Mesenchymal stem cell (in vitro differentiated cells and primary cell): ENCODE measurements around the gene BUD13.

Source experiments
- DNase-seq: peaks from one replicate; pipeline ENCODE4 v3.0.0-alpha.2; 2013
- H2AFZ ChIP-seq: one replicate; pipeline ENCODE4 v1.6.1; 2013; ENCODE audit warnings: low read depth, mild to moderate bottlenecking, control low read depth, inconsistent platforms, low read length, moderate library complexity
- H2AK5ac ChIP-seq: 2 replicates; pipeline ENCODE4 v1.6.1; 2013; ENCODE audit warnings: low read length, moderate library complexity, mild to moderate bottlenecking, inconsistent platforms; ENCODE audit not compliant: severe bottlenecking
- H2BK120ac ChIP-seq: one replicate; pipeline ENCODE4 v1.6.1; 2013; ENCODE audit warnings: low read depth, mild to moderate bottlenecking, inconsistent platforms, low read length, moderate library complexity
- H2BK12ac ChIP-seq, 2 experiments: one replicate each; pipeline ENCODE4 v1.6.1; 2013; ENCODE audit warnings: inconsistent platforms in 2 of 2, low read length in 2 of 2, mild to moderate bottlenecking in 2 of 2, moderate library complexity in 2 of 2, control low read depth in 1 of 2
- H2BK15ac ChIP-seq: one replicate; pipeline ENCODE4 v1.6.1; 2013; ENCODE audit warnings: mild to moderate bottlenecking, low read depth, inconsistent platforms; ENCODE audit not compliant: poor library complexity, severe bottlenecking
- H2BK5ac ChIP-seq: 2 replicates; pipeline ENCODE4 v1.6.1; 2013; ENCODE audit warnings: low read depth, mild to moderate bottlenecking, low read length, control low read depth, inconsistent platforms; ENCODE audit not compliant: poor library complexity, severe bottlenecking
- H3K14ac ChIP-seq, 2 experiments: one replicate each; pipeline ENCODE4 v1.6.1; 2013; ENCODE audit warnings: inconsistent platforms in 2 of 2, low read length in 2 of 2, control low read depth in 1 of 2, mild to moderate bottlenecking in 1 of 2, moderate library complexity in 1 of 2
- H3K18ac ChIP-seq, 2 experiments: one replicate each; pipeline ENCODE4 v1.6.1; 2013; ENCODE audit warnings: inconsistent platforms in 2 of 2, low read length in 2 of 2, control low read depth in 1 of 2, low read depth in 1 of 2, mild to moderate bottlenecking in 1 of 2
- H3K23ac ChIP-seq, 2 experiments: one replicate each; pipeline ENCODE4 v1.6.1; 2013; ENCODE audit warnings: inconsistent platforms in 2 of 2, low read length in 2 of 2, mild to moderate bottlenecking in 2 of 2, moderate library complexity in 2 of 2, control low read depth in 1 of 2
- H3K27ac ChIP-seq: 2 replicates; pipeline ENCODE4 v1.5.1; 2013; ENCODE audit warnings: mild to moderate bottlenecking, moderate library complexity, low read length, control low read depth, inconsistent platforms; ENCODE audit not compliant: poor library complexity, severe bottlenecking
- H3K27me3 ChIP-seq, 2 experiments: 2 replicates each; pipeline versions ENCODE4 v1.6.1 to v1.7.0; 2013; ENCODE audit warnings: low read length in 2 of 2, mild to moderate bottlenecking in 2 of 2, moderate library complexity in 2 of 2, control low read depth in 1 of 2, inconsistent platforms in 1 of 2; ENCODE audit not compliant: control insufficient read depth in 1 of 2, insufficient read depth in 1 of 2
- H3K36me3 ChIP-seq, 2 experiments: 2 replicates each; pipeline versions ENCODE4 v1.6.1 to v1.7.0; 2013; ENCODE audit warnings: low read length in 2 of 2, control low read depth in 1 of 2, inconsistent platforms in 1 of 2, low read depth in 1 of 2, mild to moderate bottlenecking in 1 of 2; ENCODE audit not compliant: insufficient read depth in 2 of 2, control insufficient read depth in 1 of 2
- H3K4ac ChIP-seq, 2 experiments: one replicate each; pipeline ENCODE4 v1.6.1; 2013; ENCODE audit warnings: inconsistent platforms in 2 of 2, low read length in 2 of 2, mild to moderate bottlenecking in 2 of 2, moderate library complexity in 2 of 2, control low read depth in 1 of 2, low read depth in 1 of 2
- H3K4me1 ChIP-seq: 2 replicates; pipeline ENCODE4 v1.6.1; 2013; ENCODE audit warnings: low read depth, low read length, control low read depth; ENCODE audit not compliant: control insufficient read depth, insufficient read depth
- H3K4me2 ChIP-seq: 2 replicates; pipeline ENCODE4 v1.6.1; 2013; ENCODE audit warnings: low read length, mild to moderate bottlenecking, inconsistent platforms; ENCODE audit not compliant: poor library complexity, severe bottlenecking
- H3K4me3 ChIP-seq, 2 experiments: 2 replicates each; pipeline versions ENCODE4 v1.5.1 to v1.7.0; 2013; ENCODE audit warnings: low read length in 2 of 2, mild to moderate bottlenecking in 2 of 2, control low read depth in 1 of 2, low read depth in 1 of 2; ENCODE audit not compliant: insufficient read depth in 1 of 2
- H3K79me1 ChIP-seq: replicated peaks from 2 replicates; pipeline ENCODE4 v1.6.1; 2013; ENCODE audit warnings: mild to moderate bottlenecking, control low read depth, low read length, inconsistent platforms; ENCODE audit not compliant: poor library complexity, severe bottlenecking
- H3K9ac ChIP-seq: 2 replicates; pipeline ENCODE4 v1.7.0; 2013; ENCODE audit warnings: mild to moderate bottlenecking, low read length, moderate library complexity
- H3K9me3 ChIP-seq: 2 replicates; pipeline ENCODE4 v1.7.0; 2013; ENCODE audit warnings: mild to moderate bottlenecking, low read length; ENCODE audit not compliant: control insufficient read depth
- H4K8ac ChIP-seq: one replicate; pipeline ENCODE4 v1.6.1; 2013; ENCODE audit warnings: inconsistent platforms, mild to moderate bottlenecking, low read length, moderate library complexity
- H4K91ac ChIP-seq: one replicate; pipeline ENCODE4 v1.6.1; 2013; ENCODE audit warnings: mild to moderate bottlenecking, low read length, inconsistent platforms
- WGBS: methylation state at CpG from one replicate; pipeline ENCODE4 v1.1.7; 2013; ENCODE audit warnings: mixed read lengths; 5-methylcytosine and 5-hydroxymethylcytosine counted together

The BUD13 gene

DNA sequence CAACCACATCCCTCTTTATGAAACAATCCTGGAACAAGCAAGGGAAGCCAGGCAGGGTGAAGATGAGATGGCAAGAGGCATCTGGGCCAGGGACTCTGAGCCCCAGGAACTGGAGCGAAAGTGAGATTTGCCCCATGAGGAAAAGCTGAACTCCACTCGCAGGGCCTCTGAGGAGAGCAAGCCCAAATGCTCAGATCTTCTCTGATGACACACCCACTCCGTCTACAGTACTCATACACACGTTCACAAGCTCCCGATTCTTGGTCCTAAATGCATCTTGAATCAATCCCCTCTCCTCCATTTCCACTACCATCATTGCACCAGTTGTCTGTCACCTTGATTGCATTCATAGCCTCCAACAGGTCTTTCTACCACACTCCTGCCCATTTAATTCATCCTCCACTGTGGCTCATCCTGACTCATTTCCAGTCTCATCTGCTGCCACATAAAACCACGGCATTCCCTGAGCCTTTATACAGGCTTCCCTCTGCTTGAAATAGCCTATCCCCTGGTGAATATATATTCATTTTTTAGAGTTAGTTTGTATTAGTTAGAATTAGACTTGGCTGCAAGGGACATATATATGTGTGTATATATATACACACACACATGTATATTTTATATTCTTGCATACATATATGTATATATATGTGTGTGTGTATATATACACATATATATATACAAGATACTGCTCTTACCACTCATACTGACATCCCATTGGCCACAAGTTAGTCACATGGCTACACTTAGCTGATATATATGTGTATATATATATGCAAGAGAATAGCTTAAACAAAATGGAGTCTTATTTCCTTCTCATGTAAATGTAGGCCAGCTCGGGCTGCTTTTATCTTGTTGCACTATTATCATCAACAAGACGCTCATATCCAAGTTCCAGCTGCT, 20.3 kb upstream of the BUD13 start:
- H3K4me2 ChIP-seq, result no peak overlapping the region
- H3K4ac ChIP-seq, result no peak overlapping the region
- H3K18ac ChIP-seq, result no peak overlapping the region
- H3K14ac ChIP-seq, result no peak overlapping the region
- no peak overlapping the region for H4K91ac ChIP-seq
- H2BK120ac ChIP-seq, result no peak overlapping the region
- no peak overlapping the region for H2AFZ ChIP-seq
- H2BK15ac ChIP-seq, result no peak overlapping the region
- H2AK5ac ChIP-seq, result peak overlapping the region; percentile 6
- no peak overlapping the region for H3K27ac ChIP-seq
- H3K79me1 ChIP-seq, result peaks cover 3% of the 10 kb centered on the region
- no peaks in the 10 kb centered on the region for H3K9me3 ChIP-seq
- H3K9ac ChIP-seq, result peak overlapping the region; percentile 0
- H2BK5ac ChIP-seq, result no peak overlapping the region
- DNase-seq, result peak; percentile 40
- H3K36me3 ChIP-seq, result no peaks in the 10 kb centered on the region
- H3K23ac ChIP-seq, result no peak overlapping the region
- H3K4me1 ChIP-seq, result peaks cover 13% of the 10 kb centered on the region
- H3K27me3 ChIP-seq, result no peaks in the 10 kb centered on the region
- no peak overlapping the region for H2BK12ac ChIP-seq
- WGBS, result 89% methylated on average over 5 of the region's 8 CpGs
- H4K8ac ChIP-seq, result no peak overlapping the region
- peak overlapping the region in 1 of 2 experiments; percentile 5 for H3K4me3 ChIP-seq

DNA sequence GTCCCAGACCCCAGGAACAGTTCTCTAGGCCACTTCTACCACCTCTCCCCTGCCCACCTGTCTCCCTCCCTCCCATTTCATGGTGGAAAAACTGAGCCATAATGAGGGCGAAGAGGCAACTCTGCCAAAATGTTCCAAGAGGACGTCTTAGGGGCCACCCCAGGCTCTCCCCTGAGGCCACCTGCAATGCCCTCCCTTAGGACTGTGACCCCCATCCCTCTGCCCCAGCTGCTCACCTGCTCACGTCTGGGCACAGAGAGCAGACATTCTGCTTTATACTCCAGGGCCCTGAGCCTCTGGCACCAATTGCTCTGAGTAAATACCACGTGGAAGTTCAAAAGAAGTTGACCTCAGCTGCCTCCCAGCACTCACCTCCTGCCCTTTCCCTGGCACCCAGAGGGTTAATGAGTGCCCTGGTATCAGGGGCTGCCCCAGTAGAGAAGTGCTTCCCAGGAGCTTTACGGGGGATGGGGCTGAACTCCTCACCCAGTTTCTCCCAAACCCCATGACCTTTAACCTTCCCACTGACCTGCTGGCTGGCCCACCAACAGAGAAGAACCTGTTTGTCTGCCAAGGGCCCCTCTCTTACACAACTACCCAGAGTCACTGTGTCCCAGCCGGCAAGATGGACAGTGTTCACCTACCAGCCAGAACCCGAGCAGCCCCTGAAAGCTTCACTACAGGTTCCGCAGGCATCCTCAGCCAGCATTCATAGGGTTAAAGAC, 19.5 kb upstream of the BUD13 start:
- H3K79me1 ChIP-seq, result peaks cover 3% of the 10 kb centered on the region
- no peak overlapping the region for H3K4me2 ChIP-seq
- no peak overlapping the region for H3K27ac ChIP-seq
- no peak overlapping the region for H2BK12ac ChIP-seq
- no peak overlapping the region for H4K91ac ChIP-seq
- no peaks in the 10 kb centered on the region for H3K36me3 ChIP-seq
- no peak overlapping the region for H2AFZ ChIP-seq
- H3K9ac ChIP-seq, result peak overlapping the region; percentile 0
- no peak overlapping the region for H4K8ac ChIP-seq
- H3K14ac ChIP-seq, result no peak overlapping the region
- peak overlapping the region; percentile 6 for H2AK5ac ChIP-seq
- H3K27me3 ChIP-seq, result no peaks in the 10 kb centered on the region
- peaks cover 13% of the 10 kb centered on the region for H3K4me1 ChIP-seq
- H3K4me3 ChIP-seq, result no peak overlapping the region
- no peak overlapping the region for H3K23ac ChIP-seq
- H3K9me3 ChIP-seq, result no peaks in the 10 kb centered on the region
- H2BK120ac ChIP-seq, result no peak overlapping the region
- WGBS, result 86% methylated on average over 8 of the region's 8 CpGs
- no peak overlapping the region for H2BK5ac ChIP-seq
- no peak overlapping the region for H3K18ac ChIP-seq
- DNase-seq, result no peak
- no peak overlapping the region for H2BK15ac ChIP-seq
- no peak overlapping the region for H3K4ac ChIP-seq

DNA sequence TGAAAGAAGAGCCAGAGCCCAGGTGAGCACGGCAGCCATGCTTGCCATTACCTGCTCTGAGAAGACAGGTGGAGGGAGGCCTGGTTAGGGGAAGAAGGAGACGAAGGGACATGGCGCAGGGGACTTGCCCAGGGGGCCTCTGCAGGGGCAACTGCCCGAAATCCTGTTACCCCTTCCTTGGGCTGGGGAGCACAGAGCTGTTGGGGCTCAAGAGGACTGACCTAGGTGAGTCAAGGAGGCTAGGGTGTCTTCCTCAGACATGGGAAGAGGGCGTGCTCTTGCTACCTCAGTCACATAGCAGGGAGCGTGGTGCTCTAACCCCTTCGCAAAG, 19.0 kb upstream of the BUD13 start, which contains the start of gene APOA5:
TSS of gene APOA5 (minus strand) at position 67 of the 331 bp plus-strand sequence. CDS start at position 48, 19 bp downstream.
- Histone ChIP-seq H3K23ac (no peak within 1 kb of the TSS), H2BK120ac (no peak within 1 kb of the TSS), H3K4ac (peak within 1 kb of the TSS in 1 of 2 experiments; percentile 17), H2BK12ac (peak within 1 kb of the TSS in 1 of 2 experiments; percentile 64), H4K8ac (peak within 1 kb of the TSS; percentile 62), H3K27ac (no peak within 1 kb of the TSS), H3K79me1 (peaks cover 3% of the 10 kb centered on the region), H4K91ac (peak within 1 kb of the TSS; percentile 41), H3K18ac (no peak within 1 kb of the TSS), H3K36me3 (peaks cover 0 to under 1% of the 10 kb centered on the region in 2 experiments), H2BK15ac (no peak within 1 kb of the TSS), H3K9me3 (no peaks in the 10 kb centered on the region), H3K14ac (peak within 1 kb of the TSS in 1 of 2 experiments; percentile 5), H2BK5ac (no peak within 1 kb of the TSS), H3K27me3 (no peaks in the 10 kb centered on the region), H2AFZ (peak within 1 kb of the TSS; percentile 36), H3K4me1 (peaks cover 15% of the 10 kb centered on the region), H2AK5ac (peak within 1 kb of the TSS; percentile 6), H3K9ac (peak within 1 kb of the TSS; percentile 33), H3K4me2 (peak within 1 kb of the TSS; percentile 17), H3K4me3 (no peak within 1 kb of the TSS)
- no peak for DNase-seq
- 86% methylated on average over 7 of the region's 7 CpGs for WGBS
